ENCODE measurements around the gene ZNFX1. TPM values are rescaled to one million over a fixed set of nuclear protein-coding genes. Genes with fewer than 3 reads are reported as not detected.
A peak's percentile ranks its signal among the peaks of the same experiment; 100 is the strongest.

The ZNFX1 gene
- total and polyA plus RNA-seq, 9 of the 15 experiments (the other 6 are each of a cell fraction or from before 2014, with no cell fraction given), result 3.8 to 13.8 (median 10.3) TPM

DNA sequence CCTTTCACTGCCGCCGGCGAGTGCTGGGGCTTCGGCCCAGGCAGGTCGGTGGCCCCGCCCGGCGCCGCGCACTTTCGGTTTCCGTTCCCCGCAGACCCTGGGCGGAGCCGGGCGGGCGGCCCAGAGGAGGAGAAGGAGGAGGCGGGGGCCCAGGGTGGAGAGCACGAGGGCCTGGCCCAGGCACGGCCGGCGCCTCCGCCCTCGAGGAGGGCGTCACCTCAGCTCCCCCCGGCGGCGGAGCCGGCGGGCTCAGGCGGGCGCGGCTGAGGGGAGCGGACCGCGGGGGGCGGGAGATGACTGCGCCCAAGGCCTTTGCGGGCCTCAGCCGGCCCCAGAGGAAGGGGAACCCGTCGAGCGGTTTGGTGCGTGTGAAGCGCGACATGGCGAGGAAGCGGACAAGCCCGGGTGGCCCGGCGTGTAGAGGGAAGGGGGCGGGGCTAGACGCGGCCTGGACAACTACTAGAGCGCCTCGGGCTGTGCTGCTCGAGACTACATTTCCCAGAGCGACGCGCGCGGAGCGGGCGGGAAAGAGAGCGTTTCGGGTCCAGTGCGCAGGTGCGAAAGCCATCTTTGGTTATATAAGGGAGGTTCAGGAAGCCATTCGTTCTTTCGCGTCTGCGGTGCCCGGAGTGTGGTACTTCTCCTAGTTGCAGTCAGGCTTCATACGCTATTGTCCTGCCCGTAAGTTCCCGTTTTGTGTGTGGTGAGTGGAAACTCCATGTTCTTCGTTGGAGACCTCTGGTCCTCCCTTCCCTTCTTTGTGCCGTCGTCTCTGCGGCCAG, at the start of gene ZNFX1 (continued):
- TF ChIP-seq ZBTB7A (IDR thresholded peaks at IDR 0.05; ENCODE audit: borderline replicate concordance, control insufficient read depth, low read depth, low read length) (peak; percentile 78), MTA2 (IDR thresholded peaks at IDR 0.05; ENCODE audit: low read depth) (no peak), C11orf30 (IDR thresholded peaks at IDR 0.05; ENCODE audit: low read depth) (no peak), HMG20B (CRISPR knock-in tag; IDR thresholded peaks at IDR 0.05) (no peak), BRD4 (IDR thresholded peaks at IDR 0.05) (no peak; the same call in 1 of the 2 replicates), ZKSCAN3 (CRISPR knock-in tag; IDR thresholded peaks at IDR 0.05) (no peak), HDGF (IDR thresholded peaks at IDR 0.05) (no peak), SP2 (IDR thresholded peaks at IDR 0.05; ENCODE audit: extremely low read depth, low read depth, low read length, poor library complexity, severe bottlenecking) (no peak), FOXK2 (conservative IDR thresholded peaks at IDR 0.05 in 1 of 2, IDR thresholded peaks at IDR 0.05 in 1 of 2; ENCODE audit: low read depth in 2 of 2) (peak; percentile 8 to 60; a peak in 1 of 4 replicates), MCM7 (IDR thresholded peaks at IDR 0.05) (no peak), PHF20 (IDR thresholded peaks at IDR 0.05; ENCODE audit: partially characterized antibody) (no peak), MAFF (IDR thresholded peaks at IDR 0.05; ENCODE audit: low read length) (no peak), ZNF444 (CRISPR knock-in tag; IDR thresholded peaks at IDR 0.05) (no peak), KDM5B (IDR thresholded peaks at IDR 0.05; ENCODE audit: insufficient replicate concordance, low read depth, low read length) (peak; percentile 100), PHB2 (IDR thresholded peaks at IDR 0.05; ENCODE audit: low read depth) (no peak), ZNF79 (CRISPR knock-in tag; IDR thresholded peaks at IDR 0.05; ENCODE audit: low read depth) (no peak), SLC30A9 (CRISPR knock-in tag; IDR thresholded peaks at IDR 0.05) (no peak), FOXJ3 (CRISPR knock-in tag; IDR thresholded peaks at IDR 0.05) (no peak), SMAD1 (IDR thresholded peaks at IDR 0.05; ENCODE audit: low read depth, low read length, partially characterized antibody) (peak; percentile 95)
- TF ChIP-seq, protein P1, sequence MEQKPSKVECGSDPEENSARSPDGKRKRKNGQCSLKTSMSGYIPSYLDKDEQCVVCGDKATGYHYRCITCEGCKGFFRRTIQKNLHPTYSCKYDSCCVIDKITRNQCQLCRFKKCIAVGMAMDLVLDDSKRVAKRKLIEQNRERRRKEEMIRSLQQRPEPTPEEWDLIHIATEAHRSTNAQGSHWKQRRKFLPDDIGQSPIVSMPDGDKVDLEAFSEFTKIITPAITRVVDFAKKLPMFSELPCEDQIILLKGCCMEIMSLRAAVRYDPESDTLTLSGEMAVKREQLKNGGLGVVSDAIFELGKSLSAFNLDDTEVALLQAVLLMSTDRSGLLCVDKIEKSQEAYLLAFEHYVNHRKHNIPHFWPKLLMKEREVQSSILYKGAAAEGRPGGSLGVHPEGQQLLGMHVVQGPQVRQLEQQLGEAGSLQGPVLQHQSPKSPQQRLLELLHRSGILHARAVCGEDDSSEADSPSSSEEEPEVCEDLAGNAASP (IDR thresholded peaks at IDR 0.05), result no peak
- TF ChIP-seq, protein P2, sequence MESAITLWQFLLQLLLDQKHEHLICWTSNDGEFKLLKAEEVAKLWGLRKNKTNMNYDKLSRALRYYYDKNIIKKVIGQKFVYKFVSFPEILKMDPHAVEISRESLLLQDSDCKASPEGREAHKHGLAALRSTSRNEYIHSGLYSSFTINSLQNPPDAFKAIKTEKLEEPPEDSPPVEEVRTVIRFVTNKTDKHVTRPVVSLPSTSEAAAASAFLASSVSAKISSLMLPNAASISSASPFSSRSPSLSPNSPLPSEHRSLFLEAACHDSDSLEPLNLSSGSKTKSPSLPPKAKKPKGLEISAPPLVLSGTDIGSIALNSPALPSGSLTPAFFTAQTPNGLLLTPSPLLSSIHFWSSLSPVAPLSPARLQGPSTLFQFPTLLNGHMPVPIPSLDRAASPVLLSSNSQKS (CRISPR knock-in tag; IDR thresholded peaks at IDR 0.05), result no peak
